Endodermal cell (in vitro differentiated cells): ENCODE results near the gene DIO1. TPM values are rescaled to one million over a fixed set of nuclear protein-coding genes. Genes with fewer than 3 reads are reported as not detected.
A peak's percentile ranks its signal among the peaks of the same experiment; 100 is the strongest.

Experiments used
- DNase-seq: peaks from one replicate; pipeline ENCODE4 v3.0.0-alpha.2; 2017
- H3K27ac ChIP-seq: 2 replicates; pipeline ENCODE4 v1.5.1; 2013; ENCODE audit warnings: mild to moderate bottlenecking, low read depth, low read length, moderate library complexity
- H3K27me3 ChIP-seq: 2 replicates; pipeline ENCODE4 v1.6.1; 2013; ENCODE audit warnings: mild to moderate bottlenecking, low read length, moderate library complexity; ENCODE audit not compliant: insufficient read depth, control insufficient read depth, poor library complexity, severe bottlenecking
- H3K36me3 ChIP-seq: 2 replicates; pipeline ENCODE4 v1.7.0; 2013; ENCODE audit warnings: mild to moderate bottlenecking, low read length, moderate library complexity; ENCODE audit not compliant: control insufficient read depth, insufficient read depth
- H3K4me1 ChIP-seq: one replicate; pipeline ENCODE4 v1.7.0; 2013; ENCODE audit warnings: low read length; ENCODE audit not compliant: control insufficient read depth, insufficient read depth
- H3K4me3 ChIP-seq: 2 replicates; pipeline ENCODE4 v1.5.1; 2013; ENCODE audit warnings: mild to moderate bottlenecking, low read length, moderate library complexity
- H3K9ac ChIP-seq: 2 replicates; pipeline ENCODE4 v1.6.1; 2013; ENCODE audit warnings: mild to moderate bottlenecking, low read length, moderate library complexity; ENCODE audit not compliant: poor library complexity, severe bottlenecking; ENCODE audit errors: extremely low read depth
- H3K9me3 ChIP-seq: 2 replicates; pipeline ENCODE4 v1.6.1; 2013; ENCODE audit warnings: mild to moderate bottlenecking, low read length, moderate library complexity; ENCODE audit not compliant: control insufficient read depth
- H3K27ac Mint-ChIP-seq: 2 replicates; pipeline ENCODE4 v1.8.0; 2020; ENCODE audit warnings: mixed read lengths
- H3K27me3 Mint-ChIP-seq: 2 replicates; pipeline ENCODE4 v1.8.0; 2021; ENCODE audit warnings: mild to moderate bottlenecking, mixed read lengths; ENCODE audit not compliant: insufficient read depth
- H3K36me3 Mint-ChIP-seq: 2 replicates; pipeline ENCODE4 v1.8.0; 2020; ENCODE audit warnings: low read depth, mixed read lengths
- H3K4me1 Mint-ChIP-seq: 2 replicates; pipeline ENCODE4 v1.8.0; 2020; ENCODE audit warnings: mixed read lengths
- H3K4me3 Mint-ChIP-seq: 2 replicates; pipeline ENCODE4 v1.8.0; 2020; ENCODE audit warnings: mild to moderate bottlenecking, moderate library complexity, mixed read lengths
- H3K9me3 Mint-ChIP-seq: 2 replicates; pipeline ENCODE4 v1.8.0; 2020; ENCODE audit warnings: mild to moderate bottlenecking, mixed read lengths
- CTCF ChIP-seq: fragments of 200-600 bp; sonication (generic); conservative IDR thresholded peaks from 2 replicates; pipeline ENCODE4 v1.5.0; 2021; ENCODE audit warnings: antibody characterized with exemption, mild to moderate bottlenecking
- WGBS, 2 experiments: methylation state at CpG; one replicate each; pipeline versions ENCODE4 v1.1.5 to v1.1.7; 2013; ENCODE audit warnings: missing lambda C conversion rate in 2 of 2, mixed read lengths in 1 of 2; ENCODE audit not compliant: insufficient coverage in 1 of 2, insufficient read length in 1 of 2; 5-methylcytosine and 5-hydroxymethylcytosine counted together
- total RNA-seq, 2 donors: library from RNA; stranded (reverse); fragmentation: NEBNext Ultra II Directional in 1 of 2; extraction: Animal tissue kit (Norgen Biotek cat#: 25700) in 1 of 2; gene quantifications; 2 replicates in 1 of 2; 3 replicates in 1 of 2; pipeline ENCODE4 v1.2.1, GENCODE V29; 2021

Gene DIO1
- total RNA-seq, 2 donors from 2014 or later: not detected

- WGBS, 2 experiments: 93 to 97% methylated on average over 7 to 9 of the region's 9 CpGs
- Mint-ChIP-seq H3K36me3 (peaks cover 51% of the 10 kb centered on the region), H3K27me3 (no peaks in the 10 kb centered on the region), H3K4me3 (no peak overlapping the region), H3K4me1 (no peaks in the 10 kb centered on the region), H3K9me3 (no peaks in the 10 kb centered on the region), H3K27ac (no peak overlapping the region)
- Histone ChIP-seq H3K9ac (no peak overlapping the region), H3K27me3 (no peaks in the 10 kb centered on the region), H3K27ac (no peak overlapping the region), H3K4me3 (no peak overlapping the region), H3K9me3 (no peaks in the 10 kb centered on the region), H3K36me3 (peaks cover 38% of the 10 kb centered on the region), H3K4me1 (no peaks in the 10 kb centered on the region)
- no peak for TF ChIP-seq CTCF
- no peak for DNase-seq
These were observed 42.3 kb upstream of the DIO1 start for GRCh38 chr1:53851571-53852285.

GRCh38 chr1:53860967-53861411 is 33.0 kb upstream of the DIO1 start:
- Histone ChIP-seq H3K9ac (no peak overlapping the region), H3K27me3 (no peaks in the 10 kb centered on the region), H3K4me1 (no peaks in the 10 kb centered on the region), H3K27ac (no peak overlapping the region), H3K4me3 (no peak overlapping the region), H3K36me3 (peaks cover 46% of the 10 kb centered on the region), H3K9me3 (no peaks in the 10 kb centered on the region)
- Mint-ChIP-seq H3K4me1 (no peaks in the 10 kb centered on the region), H3K9me3 (no peaks in the 10 kb centered on the region), H3K36me3 (peaks cover 38% of the 10 kb centered on the region), H3K27ac (no peak overlapping the region), H3K27me3 (no peaks in the 10 kb centered on the region), H3K4me3 (no peak overlapping the region)
- TF ChIP-seq CTCF: peak; percentile 97
- DNase-seq: peak; percentile 76

GRCh38 chr1:53862507-53862906 is 31.5 kb upstream of the DIO1 start:
- no peak for TF ChIP-seq CTCF
- peaks cover 42% of the 10 kb centered on the region for H3K36me3 ChIP-seq
- DNase-seq: no peak
- H3K9me3 ChIP-seq: no peaks in the 10 kb centered on the region
- no peaks in the 10 kb centered on the region for H3K27me3 ChIP-seq
- H3K9ac ChIP-seq: no peak overlapping the region
- Mint-ChIP-seq H3K4me3 (no peak overlapping the region), H3K27me3 (no peaks in the 10 kb centered on the region), H3K4me1 (no peaks in the 10 kb centered on the region), H3K27ac (no peak overlapping the region), H3K36me3 (peaks cover 40% of the 10 kb centered on the region), H3K9me3 (no peaks in the 10 kb centered on the region)
- no peaks in the 10 kb centered on the region for H3K4me1 ChIP-seq
- 87 to 92% methylated on average over 6 to 7 of the region's 7 CpGs for WGBS, 2 experiments
- no peak overlapping the region for H3K27ac ChIP-seq
- no peak overlapping the region for H3K4me3 ChIP-seq
